Measurements from ENCODE around the gene SRSF2.
"Not testable (repeated sequence)": the region's sequence is repeated elsewhere in the genome, so short reads cannot be mapped to it uniquely, and the experiment has no call there.

The SRSF2 gene

DNA sequence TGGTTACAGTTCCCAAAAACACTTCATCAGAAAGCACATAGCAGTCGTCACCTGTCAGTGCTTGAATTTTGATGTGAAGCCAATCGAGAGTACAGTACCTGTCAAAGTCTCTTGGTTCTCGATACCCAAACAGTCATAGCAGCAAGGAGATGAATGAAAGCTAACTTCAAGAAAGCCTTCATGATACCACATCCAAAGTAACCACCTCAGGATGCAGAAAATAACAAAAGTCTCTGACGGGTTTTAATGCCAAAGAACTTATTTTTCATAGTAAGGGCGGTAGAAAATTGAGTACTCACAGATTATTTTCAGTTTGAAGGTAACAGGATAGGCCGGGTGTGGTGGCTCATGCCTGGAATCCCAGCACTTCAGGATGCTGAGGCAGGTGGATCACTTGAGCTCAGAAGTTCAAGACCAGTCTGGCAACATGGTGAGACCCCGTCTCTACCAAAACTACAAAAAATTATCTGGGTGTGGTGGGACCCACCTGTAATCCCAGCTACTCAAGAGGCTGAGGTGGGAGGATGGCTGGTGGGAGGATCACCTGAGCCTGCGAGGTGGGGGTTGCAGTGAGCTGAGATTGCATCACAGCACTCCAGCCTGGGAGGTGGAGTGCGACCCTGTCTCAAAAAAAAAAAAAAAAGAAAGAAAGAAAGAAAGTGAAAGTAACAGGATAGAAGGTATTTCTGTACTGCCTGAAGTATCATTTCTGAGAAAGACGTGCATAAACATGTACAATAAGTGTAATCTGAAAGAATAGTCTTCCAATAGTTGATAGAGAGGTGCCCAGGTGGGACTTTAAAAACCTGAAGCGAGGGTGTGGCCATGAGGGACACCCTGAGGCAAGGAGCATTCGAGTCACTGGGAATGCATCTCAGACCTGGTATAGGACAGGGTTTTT is 16.2 kb upstream of the SRSF2 start:
- Histone ChIP-seq H3K27ac (ENCODE audit: low read depth, low read length) (no peak overlapping the region), H3K9me3 (ENCODE audit: control insufficient read depth in 5 of 5, low read length in 5 of 5) (no peaks in the 10 kb centered on the region), H3K9ac (ENCODE audit: low read length in 5 of 5) (no peak overlapping the region), H3K4me3 (ENCODE audit: low read depth in 1 of 5, low read length in 5 of 5) (no peak overlapping the region), H3K27me3 (ENCODE audit: control insufficient read depth in 5 of 5, insufficient read depth in 4 of 5, low read length in 5 of 5) (no peaks in the 10 kb centered on the region), H3K36me3 (ENCODE audit: control insufficient read depth in 5 of 5, insufficient read depth in 5 of 5, low read length in 5 of 5) (peaks cover 3 to 59% (median 28%) of the 10 kb centered on the region in 5 donors), H3K4me1 (ENCODE audit: control insufficient read depth in 5 of 5, insufficient read depth in 5 of 5, low read length in 5 of 5) (no peaks in the 10 kb centered on the region)

DNA sequence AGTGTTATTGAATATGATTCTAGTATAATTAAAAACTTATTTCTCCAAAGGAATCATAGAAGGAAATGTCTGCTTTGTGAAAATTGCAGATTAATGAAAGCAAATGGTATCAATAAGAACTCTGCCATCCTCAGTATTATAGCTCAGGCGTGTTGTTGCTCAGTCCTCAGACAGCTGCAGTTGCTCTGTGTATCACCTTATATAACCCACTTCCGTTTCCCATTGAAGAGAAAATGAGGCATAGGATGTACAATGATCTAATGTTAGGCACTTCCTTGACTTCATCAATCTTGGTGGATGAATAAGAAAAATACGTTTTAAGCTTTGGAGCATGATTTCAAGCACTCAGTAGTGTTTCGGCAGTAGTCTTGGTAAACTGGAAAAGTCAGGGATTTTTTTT is 14.9 kb upstream of the SRSF2 start:
- Histone ChIP-seq H3K9me3 (ENCODE audit: control insufficient read depth in 5 of 5, low read length in 5 of 5) (no peaks in the 10 kb centered on the region), H3K27me3 (ENCODE audit: control insufficient read depth in 5 of 5, insufficient read depth in 4 of 5, low read length in 5 of 5) (no peaks in the 10 kb centered on the region), H3K4me3 (ENCODE audit: low read depth in 1 of 5, low read length in 5 of 5) (no peak overlapping the region), H3K4me1 (ENCODE audit: control insufficient read depth in 5 of 5, insufficient read depth in 5 of 5, low read length in 5 of 5) (no peaks in the 10 kb centered on the region), H3K27ac (ENCODE audit: low read depth, low read length) (no peak overlapping the region), H3K36me3 (ENCODE audit: control insufficient read depth in 5 of 5, insufficient read depth in 5 of 5, low read length in 5 of 5) (peaks cover 3 to 53% (median 27%) of the 10 kb centered on the region in 5 donors), H3K9ac (ENCODE audit: low read length in 5 of 5) (no peak overlapping the region)

- peaks cover 5 to 55% (median 24%) of the 10 kb centered on the region in 5 donors for H3K36me3 ChIP-seq (ENCODE audit: control insufficient read depth in 5 of 5, insufficient read depth in 5 of 5, low read length in 5 of 5)
- H3K9me3 ChIP-seq (ENCODE audit: control insufficient read depth in 5 of 5, low read length in 5 of 5): no peaks in the 10 kb centered on the region
- no peak overlapping the region for H3K27ac ChIP-seq (ENCODE audit: low read depth, low read length)
Measured at GRCh38 chr17:76751416-76751993, 14.4 kb upstream of the SRSF2 start.

GRCh38 chr17:76748657-76749056 is 11.5 kb upstream of the SRSF2 start:
- no peaks in the 10 kb centered on the region for H3K4me1 ChIP-seq (ENCODE audit: control insufficient read depth in 5 of 5, insufficient read depth in 5 of 5, low read length in 5 of 5)
- H3K36me3 ChIP-seq (ENCODE audit: control insufficient read depth in 5 of 5, insufficient read depth in 5 of 5, low read length in 5 of 5): peaks cover 24 to 62% (median 39%) of the 10 kb centered on the region in 5 donors
- no peaks in the 10 kb centered on the region for H3K27me3 ChIP-seq (ENCODE audit: control insufficient read depth in 5 of 5, insufficient read depth in 4 of 5, low read length in 5 of 5)
- H3K27ac ChIP-seq (ENCODE audit: low read depth, low read length): no peak overlapping the region
- H3K4me3 ChIP-seq (ENCODE audit: low read depth in 1 of 5, low read length in 5 of 5): no peak overlapping the region
- H3K9ac ChIP-seq (ENCODE audit: low read length in 5 of 5): no peak overlapping the region
- H3K9me3 ChIP-seq (ENCODE audit: control insufficient read depth in 5 of 5, low read length in 5 of 5): no peaks in the 10 kb centered on the region

More at GRCh38 chr17:76751416-76751993, 14.4 kb upstream of the SRSF2 start:
- Histone ChIP-seq H3K9ac (ENCODE audit: low read length in 5 of 5) (no peak overlapping the region), H3K27me3 (ENCODE audit: control insufficient read depth in 5 of 5, insufficient read depth in 4 of 5, low read length in 5 of 5) (no peaks in the 10 kb centered on the region), H3K4me3 (ENCODE audit: low read depth in 1 of 5, low read length in 5 of 5) (no peak overlapping the region), H3K4me1 (ENCODE audit: control insufficient read depth in 5 of 5, insufficient read depth in 5 of 5, low read length in 5 of 5) (no peaks in the 10 kb centered on the region)

- H3K9me3 ChIP-seq (ENCODE audit: control insufficient read depth in 5 of 5, low read length in 5 of 5): no peaks in the 10 kb centered on the region
- no peak overlapping the region for H3K4me3 ChIP-seq (ENCODE audit: low read depth in 1 of 5, low read length in 5 of 5)
- H3K36me3 ChIP-seq (ENCODE audit: control insufficient read depth in 5 of 5, insufficient read depth in 5 of 5, low read length in 5 of 5): peaks cover 24 to 56% (median 35%) of the 10 kb centered on the region in 5 donors
- no peaks in the 10 kb centered on the region for H3K27me3 ChIP-seq (ENCODE audit: control insufficient read depth in 5 of 5, insufficient read depth in 4 of 5, low read length in 5 of 5)
- H3K4me1 ChIP-seq (ENCODE audit: control insufficient read depth in 5 of 5, insufficient read depth in 5 of 5, low read length in 5 of 5): no peaks in the 10 kb centered on the region
- H3K9ac ChIP-seq (ENCODE audit: low read length in 5 of 5): no peak overlapping the region
- H3K27ac ChIP-seq (ENCODE audit: low read depth, low read length): no peak overlapping the region
Measured at GRCh38 chr17:76747716-76748363, 10.7 kb upstream of the SRSF2 start.

GRCh38 chr17:76745785-76746184 is 8.7 kb upstream of the SRSF2 start:
- not testable (repeated sequence) for H3K4me3 ChIP-seq (ENCODE audit: low read depth in 1 of 5, low read length in 5 of 5)
- peaks cover 29 to 63% (median 35%) of the 10 kb centered on the region in 5 donors for H3K36me3 ChIP-seq (ENCODE audit: control insufficient read depth in 5 of 5, insufficient read depth in 5 of 5, low read length in 5 of 5)

GRCh38 chr17:76744747-76745146 is 7.6 kb upstream of the SRSF2 start:
- Histone ChIP-seq H3K4me3 (ENCODE audit: low read depth in 1 of 5, low read length in 5 of 5) (no peak overlapping the region), H3K4me1 (ENCODE audit: control insufficient read depth in 5 of 5, insufficient read depth in 5 of 5, low read length in 5 of 5) (peaks cover 0 to 5% (median 0%) of the 10 kb centered on the region in 5 donors), H3K36me3 (ENCODE audit: control insufficient read depth in 5 of 5, insufficient read depth in 5 of 5, low read length in 5 of 5) (peaks cover 29 to 61% (median 35%) of the 10 kb centered on the region in 5 donors), H3K9me3 (ENCODE audit: control insufficient read depth in 5 of 5, low read length in 5 of 5) (no peaks in the 10 kb centered on the region), H3K9ac (ENCODE audit: low read length in 5 of 5) (no peak overlapping the region), H3K27ac (ENCODE audit: low read depth, low read length) (no peak overlapping the region), H3K27me3 (ENCODE audit: control insufficient read depth in 5 of 5, insufficient read depth in 4 of 5, low read length in 5 of 5) (no peaks in the 10 kb centered on the region)

More at GRCh38 chr17:76745785-76746184, 8.7 kb upstream of the SRSF2 start:
- H3K27me3 ChIP-seq (ENCODE audit: control insufficient read depth in 5 of 5, insufficient read depth in 4 of 5, low read length in 5 of 5); H3K9me3 ChIP-seq (ENCODE audit: control insufficient read depth in 5 of 5, low read length in 5 of 5); H3K27ac ChIP-seq (ENCODE audit: low read depth, low read length); H3K4me1 ChIP-seq (ENCODE audit: control insufficient read depth in 5 of 5, insufficient read depth in 5 of 5, low read length in 5 of 5); H3K9ac ChIP-seq (ENCODE audit: low read length in 5 of 5): not testable (repeated sequence)

- no peaks in the 10 kb centered on the region for H3K9me3 ChIP-seq (ENCODE audit: control insufficient read depth in 5 of 5, low read length in 5 of 5)
- H3K27ac ChIP-seq (ENCODE audit: low read depth, low read length): no peak overlapping the region
- no peaks in the 10 kb centered on the region for H3K27me3 ChIP-seq (ENCODE audit: control insufficient read depth in 5 of 5, insufficient read depth in 4 of 5, low read length in 5 of 5)
- H3K4me3 ChIP-seq (ENCODE audit: low read depth in 1 of 5, low read length in 5 of 5): no peak overlapping the region
- peaks cover 4 to 21% (median 15%) of the 10 kb centered on the region in 5 donors for H3K4me1 ChIP-seq (ENCODE audit: control insufficient read depth in 5 of 5, insufficient read depth in 5 of 5, low read length in 5 of 5)
- H3K9ac ChIP-seq (ENCODE audit: low read length in 5 of 5): no peak overlapping the region
- H3K36me3 ChIP-seq (ENCODE audit: control insufficient read depth in 5 of 5, insufficient read depth in 5 of 5, low read length in 5 of 5): peaks cover 29 to 54% (median 35%) of the 10 kb centered on the region in 5 donors
Measured at GRCh38 chr17:76742958-76743357, 5.8 kb upstream of the SRSF2 start.

GRCh38 chr17:76740329-76741118 is 3.4 kb upstream of the SRSF2 start:
- Histone ChIP-seq H3K27ac (ENCODE audit: low read depth, low read length) (no peak overlapping the region), H3K9me3 (ENCODE audit: control insufficient read depth in 5 of 5, low read length in 5 of 5) (no peaks in the 10 kb centered on the region), H3K36me3 (ENCODE audit: control insufficient read depth in 5 of 5, insufficient read depth in 5 of 5, low read length in 5 of 5) (peaks cover 23 to 37% (median 30%) of the 10 kb centered on the region in 5 donors), H3K4me1 (ENCODE audit: control insufficient read depth in 5 of 5, insufficient read depth in 5 of 5, low read length in 5 of 5) (peaks cover 8 to 29% (median 19%) of the 10 kb centered on the region in 5 donors), H3K9ac (ENCODE audit: low read length in 5 of 5) (no peak overlapping the region), H3K27me3 (ENCODE audit: control insufficient read depth in 5 of 5, insufficient read depth in 4 of 5, low read length in 5 of 5) (no peaks in the 10 kb centered on the region), H3K4me3 (ENCODE audit: low read depth in 1 of 5, low read length in 5 of 5) (no peak overlapping the region)

All from subcutaneous abdominal adipose tissue (tissue), 5 donors.